ENCODE results near the gene SULT1A1. TPM values are rescaled to one million over a fixed set of nuclear protein-coding genes. Genes with fewer than 3 reads are reported as not detected.

Gene SULT1A1
- total RNA-seq, 4 donors from 2014 or later, result 120 to 959 (median 337) TPM

- no peak overlapping the region for H3K27ac ChIP-seq
- TF ChIP-seq CTCF (IDR thresholded peaks at IDR 0.05), result no peak
- no peak for TF ChIP-seq POLR2A (IDR thresholded peaks at IDR 0.05)
- no peaks in the 10 kb centered on the region for H3K27me3 ChIP-seq
- H3K36me3 ChIP-seq, result no peaks in the 10 kb centered on the region
- H3K9me3 ChIP-seq, result no peaks in the 10 kb centered on the region
- DNase-seq, result no peak
- no peak overlapping the region for H3K4me3 ChIP-seq
- H3K4me1 ChIP-seq, result peaks cover 0 to 18% (median 0%) of the 10 kb centered on the region in 4 donors
These were observed 34.9 kb downstream of the SULT1A1 start for GRCh38 chr16:28574925-28575324.

GRCh38 chr16:28573738-28574718 lies 35.8 kb downstream of the SULT1A1 start:
- no peak overlapping the region for H3K4me3 ChIP-seq
- no peaks in the 10 kb centered on the region for H3K9me3 ChIP-seq
- TF ChIP-seq POLR2A (IDR thresholded peaks at IDR 0.05) (no peak), CTCF (IDR thresholded peaks at IDR 0.05) (no peak)
- peaks cover 0 to 18% (median 0%) of the 10 kb centered on the region in 4 donors for H3K4me1 ChIP-seq
- H3K27ac ChIP-seq, result no peak overlapping the region
- H3K36me3 ChIP-seq, result no peaks in the 10 kb centered on the region
- no peaks in the 10 kb centered on the region for H3K27me3 ChIP-seq
- no peak for DNase-seq

- no peak for TF ChIP-seq CTCF (IDR thresholded peaks at IDR 0.05)
- TF ChIP-seq POLR2A (IDR thresholded peaks at IDR 0.05), result no peak
- Histone ChIP-seq H3K36me3 (no peaks in the 10 kb centered on the region), H3K4me1 (peaks cover 0 to 18% (median 0%) of the 10 kb centered on the region in 4 donors), H3K4me3 (no peak overlapping the region), H3K27ac (no peak overlapping the region), H3K9me3 (no peaks in the 10 kb centered on the region), H3K27me3 (no peaks in the 10 kb centered on the region)
- DNase-seq, result no peak
These were observed 36.9 kb downstream of the SULT1A1 start for GRCh38 chr16:28572696-28573510.

GRCh38 chr16:28569968-28570752 lies 39.7 kb downstream of the SULT1A1 start:
- peaks cover 0 to 18% (median 0%) of the 10 kb centered on the region in 4 donors for H3K4me1 ChIP-seq
- H3K27me3 ChIP-seq, result no peaks in the 10 kb centered on the region
- no peaks in the 10 kb centered on the region for H3K36me3 ChIP-seq
- no peak overlapping the region for H3K4me3 ChIP-seq
- TF ChIP-seq POLR2A (IDR thresholded peaks at IDR 0.05) (no peak), CTCF (IDR thresholded peaks at IDR 0.05) (no peak)
- H3K27ac ChIP-seq, result no peak overlapping the region
- H3K9me3 ChIP-seq, result no peaks in the 10 kb centered on the region
- DNase-seq, result no peak

GRCh38 chr16:28569021-28569420 lies 40.8 kb downstream of the SULT1A1 start:
- Histone ChIP-seq H3K9me3 (no peaks in the 10 kb centered on the region), H3K4me3 (no peak overlapping the region), H3K36me3 (no peaks in the 10 kb centered on the region), H3K4me1 (peaks cover 0 to 18% (median 0%) of the 10 kb centered on the region in 4 donors), H3K27ac (no peak overlapping the region), H3K27me3 (no peaks in the 10 kb centered on the region)
- no peak for DNase-seq
- no peak for TF ChIP-seq POLR2A (IDR thresholded peaks at IDR 0.05)
- no peak for TF ChIP-seq CTCF (IDR thresholded peaks at IDR 0.05)
